ENCODE data around the gene STAG1. TPM values are rescaled to one million over a fixed set of nuclear protein-coding genes. Genes with fewer than 3 reads are reported as not detected.
"Not testable (repeated sequence)": the region's sequence is repeated elsewhere in the genome, so short reads cannot be mapped to it uniquely, and the experiment has no call there.

STAG1 gene
- total RNA-seq, 2 experiments from 2014 or later = 51.9 to 52.1 TPM

DNA sequence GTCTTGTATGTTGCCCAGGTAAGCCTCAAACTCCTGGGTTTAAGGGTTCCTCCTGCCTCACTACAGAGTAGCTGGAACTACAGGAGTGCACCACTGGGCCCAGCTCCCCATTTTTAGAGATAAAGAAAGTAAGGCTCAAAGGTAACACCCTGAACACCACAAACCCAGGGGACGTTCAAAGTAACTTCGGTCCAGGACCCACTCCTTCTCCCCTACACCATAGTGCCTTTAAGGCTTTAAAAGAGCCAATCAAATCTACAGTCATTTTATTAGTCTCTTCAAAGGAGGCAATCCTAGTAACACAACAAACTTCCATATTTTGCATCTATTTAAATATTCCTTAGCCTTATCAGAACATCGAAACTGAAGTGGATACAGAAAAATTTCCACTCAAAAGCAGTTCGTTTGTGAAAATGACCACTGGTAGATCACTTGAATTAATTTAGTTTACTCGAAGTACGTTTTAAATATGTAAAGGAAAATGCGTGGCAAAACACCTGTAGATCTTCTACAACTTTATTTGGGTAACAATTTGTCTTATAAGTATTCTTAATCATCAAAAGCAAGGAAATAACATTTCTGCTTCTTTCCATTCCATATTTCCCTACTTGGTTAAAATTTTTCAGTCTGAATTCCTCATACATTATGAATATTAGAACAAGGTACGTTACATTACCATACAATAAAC lies 1.8 kb downstream of the STAG1 start:
- POLR2A ChIA-PET = interaction anchor here (0.6 kb wide), 1 partner anchor 355 kb away, joined by 4 read pairs; no protein-coding TSS in a partner anchor
- CTCF ChIA-PET = interaction anchor here (1.0 to 1.4 kb wide), 2 partner anchors 111 to 264 kb away, joined by 3 read pairs; no protein-coding TSS in a partner anchor

DNA sequence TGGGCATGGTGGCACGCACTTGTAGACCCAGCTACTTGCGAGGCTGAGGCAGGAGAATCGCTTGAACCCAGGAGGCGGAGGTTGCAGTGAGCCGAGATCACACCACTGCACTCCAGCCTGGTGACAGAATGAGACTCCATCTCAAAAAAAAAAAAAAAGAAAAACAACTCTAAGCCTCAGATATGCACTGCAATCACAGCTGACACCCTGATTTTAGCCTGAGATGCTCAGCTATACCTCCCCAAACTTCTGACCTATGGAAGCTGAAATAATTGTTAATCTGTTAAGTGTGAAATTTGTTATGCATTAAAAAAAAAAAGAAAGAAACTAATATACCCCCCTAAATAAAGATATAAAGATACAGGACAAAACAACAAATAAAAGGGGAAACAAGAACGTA lies 2.6 kb downstream of the STAG1 start:
- POLR2A ChIA-PET = interaction anchor here (0.6 kb wide), 1 partner anchor 355 kb away, joined by 4 read pairs; no protein-coding TSS in a partner anchor

DNA sequence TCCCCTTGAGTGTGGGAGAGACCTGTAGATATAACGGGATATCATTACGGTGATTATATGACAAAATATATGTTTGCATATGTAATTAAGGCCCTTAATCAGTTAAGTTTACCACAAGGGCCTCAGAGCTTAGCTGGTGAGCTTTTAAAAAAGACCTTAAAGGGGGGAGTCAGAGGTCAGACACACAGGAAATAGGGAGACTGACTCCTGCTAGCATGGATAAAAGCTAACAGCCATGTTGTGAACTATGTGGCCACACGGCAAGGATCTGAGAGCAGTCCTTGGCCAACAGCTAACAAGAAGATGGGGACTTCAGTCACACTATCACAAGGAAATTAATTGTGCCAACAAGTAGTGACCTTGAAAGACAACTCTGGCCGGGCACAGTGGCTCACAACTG lies 3.1 kb downstream of the STAG1 start:
- ChIA-PET CTCF (interaction anchor here (1.4 kb wide), 1 partner anchor 112 kb away, joined by 3 read pairs; no protein-coding TSS in a partner anchor), POLR2A (interaction anchor here (0.6 kb wide), 1 partner anchor 331 kb away, joined by 5 read pairs; no protein-coding TSS in a partner anchor)

More for the DNA sequence above, 2.6 kb downstream of the STAG1 start:
- CTCF ChIA-PET = interaction anchor here (1.0 to 1.4 kb wide), 2 partner anchors 112 to 265 kb away, joined by 3 read pairs; no protein-coding TSS in a partner anchor

DNA sequence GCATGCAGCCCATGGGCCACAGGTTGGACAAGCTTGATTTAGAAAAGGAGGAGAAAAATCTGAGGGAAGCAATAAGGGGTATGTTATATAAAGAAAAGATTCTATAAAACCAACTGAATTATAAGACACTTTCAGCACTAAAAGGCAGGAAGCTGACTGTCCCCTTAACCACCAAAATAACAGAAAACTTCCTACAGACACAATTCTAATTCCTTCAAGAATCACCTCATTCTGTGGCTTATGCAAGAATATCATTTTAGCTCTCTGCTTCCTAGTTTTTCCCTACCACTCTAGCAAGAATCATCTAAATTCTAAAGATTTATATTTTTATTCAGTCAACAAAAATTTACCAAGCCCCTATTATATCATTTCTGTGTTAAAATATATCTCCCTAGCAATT lies 6.3 kb downstream of the STAG1 start:
- POLR2A ChIA-PET = interaction anchor here (0.6 kb wide), 1 partner anchor 50 kb away, joined by 3 read pairs; no protein-coding TSS in a partner anchor
- CTCF ChIA-PET = interaction anchor here (1.2 kb wide), 1 partner anchor 268 kb away, joined by 3 read pairs; no protein-coding TSS in a partner anchor

DNA sequence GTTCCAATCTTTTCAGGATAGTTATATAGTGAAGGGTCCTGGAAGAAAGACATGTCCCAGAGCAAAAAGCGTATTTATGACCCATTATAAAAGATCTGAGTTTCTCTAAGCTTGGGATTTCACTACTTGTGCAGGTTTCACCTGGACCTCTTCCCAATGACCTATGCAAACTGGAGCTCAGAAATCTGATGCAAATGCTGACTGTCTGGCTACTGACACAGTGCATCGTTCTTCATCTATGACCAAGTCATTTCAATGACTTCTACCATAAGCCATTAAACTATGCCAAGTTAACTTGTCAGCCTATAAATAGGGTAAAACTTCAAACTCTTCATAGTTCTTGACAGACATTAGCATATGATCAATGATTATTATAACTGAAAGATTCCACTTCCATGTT lies 11.1 kb downstream of the STAG1 start:
- CTCF ChIA-PET = interaction anchor here (1.6 kb wide), 1 partner anchor 11 kb away, joined by 6 read pairs; the partner anchor contains the start of gene STAG1

DNA sequence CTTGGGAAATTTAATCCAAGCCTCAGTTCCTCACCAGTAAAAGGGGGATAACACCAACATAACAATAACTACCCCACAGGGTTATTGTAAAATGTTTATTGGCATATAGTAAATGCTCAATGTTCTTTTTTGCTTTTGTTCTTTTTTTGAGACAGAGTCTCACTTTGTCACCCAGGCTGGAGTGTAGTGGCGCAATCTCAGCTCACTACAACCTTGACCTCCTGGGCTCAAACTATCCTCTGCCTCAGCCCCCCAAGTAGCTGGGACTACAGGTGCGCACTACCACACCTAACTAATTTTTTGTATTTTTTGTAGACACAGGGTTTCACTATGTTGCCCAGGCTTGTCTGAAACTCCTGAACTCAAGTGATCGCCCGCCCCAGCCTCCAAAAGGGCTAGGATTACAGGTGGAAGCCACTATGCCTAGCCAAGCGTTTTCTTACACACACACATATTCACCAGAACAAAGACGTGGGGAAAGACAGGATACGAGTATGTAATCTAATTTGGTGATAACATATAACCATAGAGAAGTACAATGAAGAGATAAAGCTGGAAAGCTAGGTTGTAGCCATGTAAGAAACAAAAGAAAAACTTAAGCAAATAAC lies 11.7 kb downstream of the STAG1 start:
- ChIA-PET CTCF (interaction anchor here (1.6 kb wide), 1 partner anchor 12 kb away, joined by 6 read pairs; the partner anchor contains the start of gene STAG1), POLR2A (no interaction called here)

More for the DNA sequence above, 11.1 kb downstream of the STAG1 start:
- POLR2A ChIA-PET = no interaction called here

DNA sequence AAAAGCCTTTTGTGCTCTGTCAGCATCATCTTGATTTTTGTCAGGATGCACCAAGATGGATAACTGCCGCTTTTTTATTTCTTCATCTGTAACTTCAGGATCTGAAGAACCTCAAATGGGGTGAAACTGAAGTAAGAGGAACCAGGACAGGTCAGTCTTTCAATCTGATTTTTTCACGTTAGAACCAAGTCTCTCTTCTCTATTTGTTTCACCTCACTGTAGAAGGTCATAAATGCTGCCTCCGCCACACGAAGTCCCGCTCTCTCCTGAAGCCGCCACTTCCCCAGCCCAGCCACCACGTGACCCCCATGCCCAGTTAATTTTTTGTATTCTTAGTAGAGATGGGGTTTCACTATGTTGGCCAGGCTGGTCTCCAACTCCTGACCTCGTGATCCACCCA lies 15.2 kb downstream of the STAG1 start:
- CTCF ChIA-PET = interaction anchor here (0.6 kb wide), 1 partner anchor 389 kb away, joined by 3 read pairs; no protein-coding TSS in a partner anchor
- POLR2A ChIA-PET = not testable (repeated sequence)

DNA sequence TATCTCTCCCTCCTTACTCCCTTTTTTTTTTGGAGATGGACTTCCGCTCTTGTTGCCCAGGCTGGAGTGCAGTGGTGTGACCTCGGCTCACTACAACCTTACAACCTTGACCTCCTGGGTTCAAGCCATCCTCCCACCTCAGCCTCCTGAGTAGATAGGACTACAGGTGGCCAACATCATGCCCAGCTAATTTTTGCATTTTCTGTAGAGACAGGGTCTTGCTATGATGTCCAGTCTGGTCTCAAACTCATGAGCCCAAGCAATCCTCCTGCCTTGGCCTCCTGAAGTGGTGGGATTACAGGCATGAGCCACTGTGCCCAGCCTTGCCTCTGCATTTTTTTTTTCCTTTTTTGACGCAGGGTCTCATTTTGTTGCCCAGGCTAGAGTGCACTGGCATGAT lies 17.1 kb downstream of the STAG1 start:
- POLR2A ChIA-PET = no interaction called here
- CTCF ChIA-PET = interaction anchor here (1.3 kb wide), 1 partner anchor 24 kb away, joined by 4 read pairs; no protein-coding TSS in a partner anchor

DNA sequence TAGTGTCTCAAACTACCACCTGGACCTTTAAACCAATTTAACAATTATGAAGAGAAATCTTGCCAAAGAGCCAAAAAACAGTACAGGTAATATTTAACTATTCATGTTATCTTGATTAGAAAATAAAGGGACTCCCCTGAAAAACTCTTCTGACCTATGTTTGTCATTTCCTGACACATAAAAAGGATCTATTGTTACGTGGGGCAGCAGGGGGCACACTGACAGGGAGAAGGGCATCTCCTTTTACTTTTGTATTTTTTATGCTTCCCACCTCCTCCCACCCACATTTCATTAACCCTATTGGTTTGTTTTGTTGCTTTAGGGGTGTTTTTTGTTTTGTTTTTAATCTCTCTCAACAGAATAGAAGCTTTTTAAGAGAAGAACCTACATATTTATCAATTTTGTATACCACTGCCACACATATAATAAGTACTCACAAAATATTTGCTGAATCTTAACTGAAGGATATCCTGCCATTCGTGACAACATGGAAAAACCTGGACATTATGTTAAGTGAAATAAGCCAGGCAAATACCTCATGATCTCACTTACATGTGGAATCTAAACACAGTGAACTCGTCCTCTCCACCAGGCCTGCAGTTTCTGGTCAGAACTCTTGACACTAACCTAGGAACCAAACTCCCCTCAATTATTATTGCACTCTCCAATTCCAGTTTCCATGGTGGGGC lies 17.7 kb downstream of the STAG1 start:
- ChIA-PET CTCF (interaction anchor here (1.3 kb wide), 1 partner anchor 24 kb away, joined by 4 read pairs; no protein-coding TSS in a partner anchor), POLR2A (no interaction called here)

DNA sequence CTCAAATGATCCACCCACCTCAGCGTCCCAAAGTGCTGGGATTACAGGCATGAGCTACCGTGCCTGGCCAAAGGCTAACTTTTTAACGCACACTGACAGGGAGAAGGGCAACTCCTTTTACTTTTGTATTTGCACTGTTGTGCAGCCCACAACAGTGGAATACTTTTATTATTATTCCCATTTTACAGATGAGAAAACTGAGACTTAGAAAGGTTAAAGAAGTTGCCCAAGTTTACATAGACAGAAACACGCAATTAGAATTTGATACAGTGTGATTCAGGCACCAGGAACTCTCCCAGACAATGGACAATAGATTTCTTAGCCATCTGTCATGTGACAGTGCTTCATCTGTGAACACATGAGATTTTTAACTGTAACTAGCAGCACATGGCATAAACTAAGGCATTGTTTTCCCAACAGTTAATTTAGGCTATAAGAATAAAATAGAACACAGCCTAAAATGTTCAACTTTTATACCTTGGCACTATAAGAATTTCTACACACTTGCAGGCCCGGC lies 18.8 kb downstream of the STAG1 start:
- POLR2A ChIA-PET = no interaction called here
- CTCF ChIA-PET = no interaction called here

DNA sequence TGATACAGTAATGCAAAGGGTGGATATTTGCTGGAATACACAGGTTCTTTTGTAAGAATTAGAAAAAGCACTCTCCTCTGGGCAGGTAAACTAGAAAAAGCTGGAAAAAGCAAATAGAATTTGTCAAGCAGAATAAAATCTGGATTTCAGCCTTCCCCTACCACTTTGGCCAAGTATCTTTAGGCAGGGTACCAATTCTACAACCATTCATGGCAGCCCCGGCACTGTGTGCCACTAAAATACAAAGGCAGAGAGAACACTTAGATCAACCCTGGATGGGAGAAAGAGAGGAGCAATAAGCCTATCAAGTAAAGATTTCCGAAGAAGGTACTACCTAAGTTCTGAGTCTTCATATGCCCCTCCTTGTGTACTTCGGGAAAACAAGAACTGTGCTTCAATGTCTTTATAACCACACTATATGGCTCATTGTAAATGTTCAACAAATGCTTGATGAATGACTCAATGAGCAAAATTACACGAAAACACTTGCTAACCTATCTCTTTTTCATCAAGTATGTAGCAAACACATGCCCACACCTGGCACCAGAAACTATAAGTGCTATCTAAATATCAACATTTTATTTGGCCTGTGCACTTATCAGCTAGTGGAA lies 20.8 kb downstream of the STAG1 start:
- ChIA-PET CTCF (no interaction called here), POLR2A (no interaction called here)

DNA sequence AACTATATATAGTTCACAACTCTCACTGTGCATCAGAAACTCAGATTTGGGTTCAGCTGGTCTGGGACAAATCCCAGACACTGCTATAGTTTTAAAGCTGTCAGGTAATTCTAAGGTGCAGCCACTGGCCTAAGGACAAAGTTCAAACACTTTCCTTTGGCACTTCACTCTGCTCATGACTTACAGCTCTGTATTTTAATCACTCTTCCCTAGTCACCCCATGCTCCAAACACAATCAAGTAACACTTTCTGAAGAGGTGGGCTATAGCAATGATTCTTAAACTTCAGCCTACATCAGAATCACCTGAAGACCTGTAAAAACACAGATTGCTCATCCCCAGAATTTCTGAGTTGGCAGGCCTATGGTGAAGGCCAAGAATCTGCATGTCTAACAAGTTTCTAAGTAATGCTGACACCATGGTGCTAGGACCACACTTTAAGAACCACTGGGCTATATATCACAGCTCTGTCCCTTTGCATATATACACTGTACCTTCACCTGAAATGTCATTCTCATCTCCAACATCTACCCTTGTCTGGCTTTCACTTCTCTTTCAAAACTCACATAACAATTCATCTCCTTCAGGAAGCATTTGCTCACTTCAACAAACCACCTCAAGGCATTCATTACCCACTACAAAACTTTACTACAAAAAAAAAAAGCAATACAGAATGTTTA lies 21.4 kb downstream of the STAG1 start:
- POLR2A ChIA-PET = no interaction called here
- CTCF ChIA-PET = no interaction called here

DNA sequence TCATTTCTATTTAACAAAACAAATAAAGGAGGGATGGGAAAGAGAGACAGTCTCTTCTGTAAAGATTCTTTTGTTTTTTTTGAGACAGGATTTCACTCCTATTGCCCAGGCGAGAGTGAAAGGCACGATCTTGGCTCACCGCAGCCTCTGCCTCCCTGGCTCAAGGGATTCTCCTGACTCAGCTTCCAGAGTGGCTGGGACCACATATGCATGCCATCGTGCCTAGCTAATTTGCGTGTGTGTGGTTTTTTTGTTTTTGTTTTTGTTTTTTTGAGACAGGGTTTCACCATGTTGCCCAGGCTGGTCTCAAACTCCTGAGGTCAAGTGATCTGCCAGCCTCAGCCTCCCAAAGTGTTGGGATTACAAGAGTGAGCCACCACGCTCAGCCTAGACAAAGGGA lies 23.3 kb downstream of the STAG1 start:
- ChIA-PET POLR2A (no interaction called here), CTCF (interaction anchor here (1.0 kb wide), 1 partner anchor 23 kb away, joined by 3 read pairs; the partner anchor contains the start of gene STAG1)

DNA sequence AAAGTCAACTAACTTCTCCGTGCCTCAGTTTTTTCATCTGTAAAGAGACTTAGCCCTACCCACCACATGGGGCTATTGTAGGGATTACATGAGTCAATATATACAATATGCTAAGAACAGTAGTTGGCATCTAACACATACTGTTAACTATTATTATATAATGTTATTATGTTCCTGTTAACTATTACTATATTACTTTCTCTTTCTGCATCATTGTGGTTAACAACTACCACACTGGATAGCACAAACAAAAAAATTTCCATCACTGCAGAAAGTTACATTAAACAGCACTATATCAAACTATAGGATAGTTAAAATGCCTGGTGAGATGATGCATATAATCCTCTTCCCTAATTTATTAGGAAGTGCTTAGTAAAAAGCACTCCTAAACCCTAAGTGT lies 23.7 kb downstream of the STAG1 start:
- ChIA-PET POLR2A (no interaction called here), CTCF (no interaction called here)

DNA sequence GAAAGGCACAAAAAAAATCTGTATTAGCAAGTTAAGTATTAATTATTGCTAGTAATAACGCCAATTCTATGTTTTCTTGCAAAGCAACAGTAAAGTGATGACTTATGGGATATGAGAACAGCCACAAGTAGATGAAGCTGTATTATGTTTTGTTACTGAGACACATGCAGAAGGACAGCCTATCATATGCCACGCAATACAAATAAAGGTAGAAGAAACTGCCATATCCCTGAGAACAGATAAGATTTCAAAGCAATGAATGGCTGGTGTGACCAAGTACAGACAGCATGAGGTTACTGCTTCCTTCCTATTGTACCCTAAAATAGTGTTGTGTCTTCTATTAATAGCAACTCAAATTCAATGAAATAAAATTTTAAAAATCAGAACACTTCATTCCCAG lies 26.7 kb downstream of the STAG1 start:
- CTCF ChIA-PET = no interaction called here
- POLR2A ChIA-PET = interaction anchor here (0.6 kb wide), 1 partner anchor 47 kb away, joined by 6 read pairs; no protein-coding TSS in a partner anchor

DNA sequence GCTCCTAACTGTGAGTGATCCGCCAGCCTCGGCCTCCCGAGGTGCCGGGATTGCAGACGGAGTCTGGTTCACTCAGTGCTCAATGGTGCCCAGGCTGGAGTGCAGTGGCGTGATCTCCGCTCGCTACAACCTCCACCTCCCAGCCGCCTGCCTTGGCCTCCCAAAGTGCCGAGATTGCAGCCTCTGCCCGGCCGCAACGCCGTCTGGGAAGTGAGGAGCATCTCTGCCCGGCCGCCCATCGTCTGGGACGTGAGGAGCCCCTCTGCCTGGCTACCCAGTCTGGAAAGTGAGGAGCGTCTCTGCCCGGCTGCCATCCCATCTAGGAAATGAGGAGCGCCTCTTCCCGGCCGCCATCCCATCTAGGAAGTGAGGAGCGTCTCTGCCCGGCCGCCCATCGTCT lies 29.3 kb downstream of the STAG1 start:
- CTCF ChIA-PET, POLR2A ChIA-PET: not testable (repeated sequence)

DNA sequence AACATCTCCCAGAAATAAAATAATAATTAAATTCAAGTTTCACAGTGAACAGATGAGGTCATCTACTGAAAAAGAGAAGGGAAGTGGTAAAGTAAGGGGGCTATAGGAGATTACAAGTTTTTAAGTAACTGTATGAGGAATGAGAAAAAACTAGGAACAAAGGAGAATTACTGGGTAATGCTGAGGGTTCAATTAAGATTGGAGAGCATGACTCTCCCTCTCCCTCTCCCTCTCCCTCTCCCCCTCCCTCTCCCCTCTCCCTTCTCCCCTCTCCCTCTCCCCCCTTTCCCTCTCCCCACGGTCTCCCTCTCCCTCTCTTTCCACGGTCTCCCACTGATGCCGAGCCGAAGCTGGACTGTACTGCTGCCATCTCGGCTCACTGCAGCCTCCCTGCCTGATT lies 29.8 kb downstream of the STAG1 start:
- CTCF ChIA-PET, POLR2A ChIA-PET: not testable (repeated sequence)

DNA sequence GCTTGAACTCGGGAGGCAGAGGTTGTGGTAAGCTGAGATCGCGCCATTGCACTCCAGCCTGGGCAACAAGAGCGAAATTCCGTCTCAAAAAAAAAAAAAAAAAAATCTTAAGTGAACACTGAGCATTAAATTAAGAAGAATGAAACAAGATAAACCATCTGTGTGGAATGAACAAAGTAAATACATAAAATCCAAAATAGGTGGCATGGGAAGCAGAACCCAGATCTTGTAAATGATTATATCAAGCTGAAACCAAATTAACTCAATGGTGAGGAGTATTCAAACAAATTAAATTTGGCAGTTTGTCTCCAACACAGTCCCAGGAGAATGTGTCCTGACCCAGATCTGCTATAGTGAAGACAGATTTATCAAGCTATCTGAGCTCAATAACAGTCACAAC lies 32.1 kb downstream of the STAG1 start:
- ChIA-PET POLR2A (interaction anchor here (0.7 kb wide), 1 partner anchor 213 kb away, joined by 4 read pairs; no protein-coding TSS in a partner anchor), CTCF (no interaction called here)

DNA sequence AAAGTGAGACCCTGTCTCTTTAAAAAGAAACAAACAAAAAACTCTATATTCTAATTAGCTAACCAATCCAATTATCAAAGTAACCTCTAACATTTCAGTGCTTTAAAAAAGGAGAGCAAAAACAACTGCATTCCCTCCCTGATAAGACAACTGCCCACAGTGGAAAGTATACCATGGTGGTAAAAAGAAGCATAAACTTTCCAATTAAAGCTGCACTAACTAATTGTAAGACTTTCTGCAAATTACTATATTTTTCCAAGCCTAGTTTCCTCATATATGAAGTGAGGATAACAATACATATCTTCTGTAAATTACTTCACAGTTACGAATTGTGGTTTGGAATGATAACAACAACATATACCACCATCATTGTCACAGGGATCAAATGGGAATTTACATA lies 35.5 kb downstream of the STAG1 start:
- CTCF ChIA-PET = no interaction called here
- POLR2A ChIA-PET = interaction anchor here (1.1 kb wide), 1 partner anchor 36 kb away, joined by 3 read pairs; no protein-coding TSS in a partner anchor
